Measurements from ENCODE around the gene UBE3B. TPM values are rescaled to one million over a fixed set of nuclear protein-coding genes. Genes with fewer than 3 reads are reported as not detected.

UBE3B gene
- total RNA-seq, 2 donors from 2014 or later = 32.0 to 39.8 TPM

DNA sequence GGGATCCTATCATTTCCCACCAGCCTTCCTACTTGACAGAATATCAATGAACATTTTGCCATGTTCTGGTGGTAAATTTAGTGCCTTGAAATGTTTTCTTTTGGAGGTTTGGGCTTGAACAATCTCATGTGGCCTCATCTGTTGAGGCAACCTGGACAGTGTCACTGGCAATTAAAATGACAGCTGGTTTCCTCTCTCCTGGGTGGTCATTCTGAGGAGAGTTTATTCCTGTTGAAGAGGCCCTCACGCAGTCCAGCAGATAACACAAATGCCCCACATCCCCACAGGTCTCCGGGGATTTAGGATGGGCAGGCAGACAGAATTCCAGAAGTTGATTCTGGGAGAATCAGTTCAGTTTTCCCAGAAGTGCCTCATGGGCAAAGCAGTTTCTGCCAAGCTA is 54.0 kb downstream of the UBE3B start:
- H3K27ac ChIP-seq (ENCODE audit: low read depth, low read length) = no peak overlapping the region
- TF ChIP-seq, protein P1, sequence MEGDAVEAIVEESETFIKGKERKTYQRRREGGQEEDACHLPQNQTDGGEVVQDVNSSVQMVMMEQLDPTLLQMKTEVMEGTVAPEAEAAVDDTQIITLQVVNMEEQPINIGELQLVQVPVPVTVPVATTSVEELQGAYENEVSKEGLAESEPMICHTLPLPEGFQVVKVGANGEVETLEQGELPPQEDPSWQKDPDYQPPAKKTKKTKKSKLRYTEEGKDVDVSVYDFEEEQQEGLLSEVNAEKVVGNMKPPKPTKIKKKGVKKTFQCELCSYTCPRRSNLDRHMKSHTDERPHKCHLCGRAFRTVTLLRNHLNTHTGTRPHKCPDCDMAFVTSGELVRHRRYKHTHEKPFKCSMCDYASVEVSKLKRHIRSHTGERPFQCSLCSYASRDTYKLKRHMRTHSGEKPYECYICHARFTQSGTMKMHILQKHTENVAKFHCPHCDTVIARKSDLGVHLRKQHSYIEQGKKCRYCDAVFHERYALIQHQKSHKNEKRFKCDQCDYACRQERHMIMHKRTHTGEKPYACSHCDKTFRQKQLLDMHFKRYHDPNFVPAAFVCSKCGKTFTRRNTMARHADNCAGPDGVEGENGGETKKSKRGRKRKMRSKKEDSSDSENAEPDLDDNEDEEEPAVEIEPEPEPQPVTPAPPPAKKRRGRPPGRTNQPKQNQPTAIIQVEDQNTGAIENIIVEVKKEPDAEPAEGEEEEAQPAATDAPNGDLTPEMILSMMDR (conservative IDR thresholded peaks at IDR 0.05) = no peak
- peaks cover 13% of the 10 kb centered on the region for H3K4me1 ChIP-seq (ENCODE audit: control insufficient read depth, insufficient read depth, low read length)

DNA sequence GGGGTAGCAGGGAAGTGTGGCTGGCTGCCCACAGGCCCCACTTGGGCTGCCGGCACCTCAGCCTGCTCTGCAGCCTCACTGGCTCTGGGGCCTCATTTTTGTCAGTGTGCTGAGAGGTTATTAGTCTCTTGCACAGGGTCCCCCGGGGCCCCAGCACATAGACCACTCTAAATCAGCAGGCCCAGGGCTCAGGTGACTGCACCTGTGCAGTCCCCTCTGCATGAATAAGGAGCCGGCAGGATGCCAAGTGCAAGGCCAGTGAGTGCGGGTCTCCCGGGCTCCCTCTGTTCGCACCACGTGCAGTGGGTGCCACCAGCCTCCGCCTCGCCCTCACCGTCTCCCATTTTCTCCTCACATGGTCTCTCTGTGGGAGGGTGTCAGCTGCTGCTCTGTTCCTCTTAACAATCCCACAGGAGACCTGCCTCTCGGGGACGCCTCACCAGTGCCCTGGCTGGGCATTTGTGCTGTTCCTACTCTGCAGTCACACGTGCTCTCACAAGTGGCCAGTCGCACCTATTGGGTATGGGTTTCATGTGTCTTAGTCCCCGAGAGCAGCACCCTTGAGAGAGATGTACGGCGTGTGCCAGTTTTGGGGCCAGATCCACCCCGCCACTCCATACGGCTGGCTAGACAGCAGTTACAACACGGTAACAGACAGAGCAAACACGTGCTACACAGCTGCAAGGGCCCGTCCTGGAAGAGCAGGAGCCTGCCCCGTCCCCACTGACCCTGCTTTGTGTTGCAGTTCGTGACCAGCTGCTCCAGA is 55.5 kb downstream of the UBE3B start:
- TF ChIP-seq, protein P1 (conservative IDR thresholded peaks at IDR 0.05) = no peak
- H3K36me3 Mint-ChIP-seq (ENCODE audit: low read depth) = peaks cover 26% of the 10 kb centered on the region
- no peaks in the 10 kb centered on the region for H3K9me3 Mint-ChIP-seq
- peaks cover 15% of the 10 kb centered on the region for H3K36me3 ChIP-seq (ENCODE audit: control insufficient read depth, insufficient read depth, low read length)
- H3K4me3 Mint-ChIP-seq = no peak overlapping the region
- no peak overlapping the region for H3K9ac ChIP-seq (ENCODE audit: extremely low read depth, low read length, poor library complexity, severe bottlenecking)
- H3K9me3 ChIP-seq (ENCODE audit: control insufficient read depth, low read length) = no peaks in the 10 kb centered on the region
- H3K27me3 Mint-ChIP-seq (ENCODE audit: insufficient read depth) = no peaks in the 10 kb centered on the region
- H3K4me1 ChIP-seq (ENCODE audit: control insufficient read depth, insufficient read depth, low read length) = peaks cover 13% of the 10 kb centered on the region
- no peak overlapping the region for H3K27ac ChIP-seq (ENCODE audit: low read depth, low read length)
- no peak for DNase-seq
- H3K27me3 ChIP-seq (ENCODE audit: control insufficient read depth, insufficient read depth, low read length, poor library complexity, severe bottlenecking) = no peaks in the 10 kb centered on the region
- peaks cover 8% of the 10 kb centered on the region for H3K4me1 Mint-ChIP-seq
- no peak overlapping the region for H3K4me3 ChIP-seq (ENCODE audit: low read length)
- 91 to 92% methylated on average over 12 to 24 of the region's 24 CpGs for WGBS, 2 experiments (ENCODE audit: insufficient coverage in 1 of 2, insufficient read length in 1 of 2)
- H3K27ac Mint-ChIP-seq = no peak overlapping the region

More for the DNA sequence above, 54.0 kb downstream of the UBE3B start:
- Mint-ChIP-seq H3K4me3 (no peak overlapping the region), H3K4me1 (peaks cover 8% of the 10 kb centered on the region), H3K27me3 (ENCODE audit: insufficient read depth) (no peaks in the 10 kb centered on the region), H3K27ac (no peak overlapping the region), H3K36me3 (ENCODE audit: low read depth) (peaks cover 34% of the 10 kb centered on the region), H3K9me3 (no peaks in the 10 kb centered on the region)
- WGBS, 2 experiments (ENCODE audit: insufficient coverage in 1 of 2, insufficient read length in 1 of 2) = 92 to 100% methylated on average over 1 to 2 of the region's 2 CpGs
- Histone ChIP-seq H3K4me3 (ENCODE audit: low read length) (no peak overlapping the region), H3K9ac (ENCODE audit: extremely low read depth, low read length, poor library complexity, severe bottlenecking) (no peak overlapping the region), H3K36me3 (ENCODE audit: control insufficient read depth, insufficient read depth, low read length) (peaks cover 24% of the 10 kb centered on the region), H3K9me3 (ENCODE audit: control insufficient read depth, low read length) (no peaks in the 10 kb centered on the region), H3K27me3 (ENCODE audit: control insufficient read depth, insufficient read depth, low read length, poor library complexity, severe bottlenecking) (no peaks in the 10 kb centered on the region)
- DNase-seq = no peak

DNA sequence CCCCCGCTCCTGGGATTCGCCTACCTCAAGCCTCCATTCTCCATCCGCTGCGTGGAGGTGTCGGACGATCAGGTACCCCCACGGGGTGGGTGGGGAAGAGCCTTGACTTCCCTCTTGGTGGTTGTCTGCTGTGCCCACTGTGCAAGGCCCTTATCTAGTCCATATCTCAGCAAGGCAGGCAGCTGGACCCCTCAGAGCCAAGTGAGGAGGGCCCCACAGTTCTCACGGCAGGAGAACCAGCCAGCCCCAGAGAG is 56.0 kb downstream of the UBE3B start:
- H3K36me3 Mint-ChIP-seq (ENCODE audit: low read depth) = peaks cover 25% of the 10 kb centered on the region
- H3K9me3 ChIP-seq (ENCODE audit: control insufficient read depth, low read length) = no peaks in the 10 kb centered on the region
- no peak overlapping the region for H3K4me3 Mint-ChIP-seq
- peaks cover 11% of the 10 kb centered on the region for H3K36me3 ChIP-seq (ENCODE audit: control insufficient read depth, insufficient read depth, low read length)
- WGBS, 2 experiments (ENCODE audit: insufficient coverage in 1 of 2, insufficient read length in 1 of 2) = 95% methylated on average over 8 of the region's 8 CpGs; no CpG with 5 or more reads in 1 of the 2 experiments
- H3K4me3 ChIP-seq (ENCODE audit: low read length) = no peak overlapping the region
- no peaks in the 10 kb centered on the region for H3K27me3 ChIP-seq (ENCODE audit: control insufficient read depth, insufficient read depth, low read length, poor library complexity, severe bottlenecking)
- no peak overlapping the region for H3K9ac ChIP-seq (ENCODE audit: extremely low read depth, low read length, poor library complexity, severe bottlenecking)
- TF ChIP-seq, protein P1 (conservative IDR thresholded peaks at IDR 0.05) = no peak
- H3K4me1 Mint-ChIP-seq = peaks cover 8% of the 10 kb centered on the region
- no peak for DNase-seq
- H3K4me1 ChIP-seq (ENCODE audit: control insufficient read depth, insufficient read depth, low read length) = peaks cover 13% of the 10 kb centered on the region
- no peaks in the 10 kb centered on the region for H3K9me3 Mint-ChIP-seq
- no peak overlapping the region for H3K27ac Mint-ChIP-seq
- no peak overlapping the region for H3K27ac ChIP-seq (ENCODE audit: low read depth, low read length)
- no peaks in the 10 kb centered on the region for H3K27me3 Mint-ChIP-seq (ENCODE audit: insufficient read depth)
